SU-DHL-6 (cell line): Measurements from ENCODE around the gene MUC15.
"Not testable (repeated sequence)": the region's sequence is repeated elsewhere in the genome, so short reads cannot be mapped to it uniquely, and the experiment has no call there.

Source experiments
- H2AFZ ChIP-seq: fragments of 200-600 bp; sonication (generic); 2 replicates; pipeline ENCODE4 v1.6.1; 2014; ENCODE audit warnings: low read depth, mild to moderate bottlenecking, moderate library complexity, mixed read lengths, antibody characterized with exemption, low read length; ENCODE audit not compliant: severe bottlenecking
- H3F3A ChIP-seq: fragments of 200-600 bp; shearing (Covaris generic); 2 replicates; pipeline ENCODE4 v1.6.0; 2016; ENCODE audit warnings: antibody characterized with exemption, mild to moderate bottlenecking; ENCODE audit not compliant: insufficient read depth
- H3K27ac ChIP-seq: fragments of 200-600 bp; sonication (generic); 2 replicates; pipeline ENCODE4 v1.5.1; 2016; ENCODE audit warnings: low read depth, mild to moderate bottlenecking, low read length, moderate library complexity, mixed read lengths
- H3K27me3 ChIP-seq: fragments of 200-600 bp; sonication (generic), shearing (Covaris generic); 2 replicates; pipeline ENCODE4 v1.6.0; 2014; ENCODE audit warnings: mild to moderate bottlenecking, low read length
- H3K36me3 ChIP-seq: fragments of 200-600 bp; sonication (generic); 2 replicates; pipeline ENCODE4 v1.6.1; 2014; ENCODE audit warnings: mild to moderate bottlenecking, low read length, mixed read lengths
- H3K4me2 ChIP-seq: fragments of 300-600, 200-600 bp; shearing (Covaris generic), sonication (generic); 2 replicates; pipeline ENCODE4 v1.6.0; 2014; ENCODE audit warnings: low read length, low read depth, mild to moderate bottlenecking; ENCODE audit not compliant: poor library complexity, severe bottlenecking
- H3K4me3 ChIP-seq: fragments of 200-600 bp; sonication (generic); 2 replicates; pipeline ENCODE4 v1.5.1; 2014; ENCODE audit warnings: antibody characterized with exemption, low read length, mild to moderate bottlenecking, mixed read lengths; ENCODE audit not compliant: insufficient read depth, poor library complexity, severe bottlenecking
- H3K79me2 ChIP-seq: fragments of 200-600 bp; sonication (generic); 2 replicates; pipeline ENCODE4 v1.6.1; 2014; ENCODE audit warnings: mild to moderate bottlenecking, low read length, moderate library complexity; ENCODE audit not compliant: insufficient read depth
- H3K9ac ChIP-seq: fragments of 200-600 bp; sonication (generic); 2 replicates; pipeline ENCODE4 v1.7.0; 2014; ENCODE audit warnings: mild to moderate bottlenecking, low read length
- H3K9me2 ChIP-seq: fragments of 200-600 bp; sonication (generic); replicated peaks from 2 replicates; pipeline ENCODE4 v1.6.1; 2014; ENCODE audit warnings: low read length; ENCODE audit not compliant: insufficient read depth
- H3K9me3 ChIP-seq: fragments of 200-600 bp; sonication (generic); 2 replicates; pipeline ENCODE4 v1.6.1; 2014; ENCODE audit warnings: low read length, mixed read lengths; ENCODE audit not compliant: insufficient read depth
- H4K20me1 ChIP-seq: fragments of 200-600 bp; sonication (generic); 2 replicates; pipeline ENCODE4 v1.6.1; 2014; ENCODE audit warnings: low read depth, mild to moderate bottlenecking, antibody characterized with exemption, low read length, moderate library complexity, mixed read lengths
- CTCF ChIP-seq: fragments of 200-600 bp; sonication (generic); IDR thresholded peaks from one replicate; pipeline ENCODE4 v1.5.1; 2017; ENCODE audit warnings: antibody characterized with exemption, mild to moderate bottlenecking, low read length, moderate library complexity; ENCODE audit not compliant: insufficient read depth, poor library complexity, severe bottlenecking
- EZH2phosphoT487 ChIP-seq: fragments of 200-600 bp; sonication (generic), shearing (Covaris generic); conservative IDR thresholded peaks from 2 replicates; pipeline ENCODE4 v1.6.1; 2018; ENCODE audit warnings: mild to moderate bottlenecking, antibody characterized with exemption, low read length, moderate library complexity, mixed read lengths

MUC15 gene

GRCh38 chr11:26597899-26598298 lies 25.8 kb upstream of the MUC15 start:
- Histone ChIP-seq H3K36me3 (no peaks in the 10 kb centered on the region), H2AFZ (no peak overlapping the region), H3K27me3 (no peaks in the 10 kb centered on the region), H3K9ac (no peak overlapping the region), H3K27ac (no peak overlapping the region), H3K79me2 (no peaks in the 10 kb centered on the region), H3K4me2 (no peak overlapping the region), H3K9me3 (no peaks in the 10 kb centered on the region), H4K20me1 (no peaks in the 10 kb centered on the region), H3K9me2 (no peaks in the 10 kb centered on the region), H3F3A (no peaks in the 10 kb centered on the region), H3K4me3 (no peak overlapping the region)
- TF ChIP-seq EZH2phosphoT487 = no peak
- no peak for TF ChIP-seq CTCF

GRCh38 chr11:26597049-26597689 lies 25.1 kb upstream of the MUC15 start:
- H3K4me2 ChIP-seq, H3F3A ChIP-seq: not testable (repeated sequence)

GRCh38 chr11:26595207-26595865 lies 23.3 kb upstream of the MUC15 start:
- not testable (repeated sequence) for H3K4me2 ChIP-seq, H4K20me1 ChIP-seq, H3K4me3 ChIP-seq, H3K27ac ChIP-seq, H3F3A ChIP-seq, H3K79me2 ChIP-seq, H2AFZ ChIP-seq, H3K9me3 ChIP-seq, H3K9me2 ChIP-seq, H3K9ac ChIP-seq, H3K36me3 ChIP-seq, H3K27me3 ChIP-seq

More at GRCh38 chr11:26597049-26597689, 25.1 kb upstream of the MUC15 start:
- H3K4me3 ChIP-seq, H2AFZ ChIP-seq, H3K27me3 ChIP-seq, H3K36me3 ChIP-seq, H3K79me2 ChIP-seq, H3K9me3 ChIP-seq, H3K9me2 ChIP-seq, H4K20me1 ChIP-seq, H3K27ac ChIP-seq, H3K9ac ChIP-seq: not testable (repeated sequence)

GRCh38 chr11:26593691-26594090 lies 21.6 kb upstream of the MUC15 start:
- Histone ChIP-seq H3K4me3 (no peak overlapping the region), H3K9me3 (no peaks in the 10 kb centered on the region), H3K9ac (no peak overlapping the region), H4K20me1 (no peaks in the 10 kb centered on the region), H2AFZ (no peak overlapping the region), H3K9me2 (no peaks in the 10 kb centered on the region), H3K27me3 (no peaks in the 10 kb centered on the region), H3K27ac (no peak overlapping the region), H3K36me3 (no peaks in the 10 kb centered on the region), H3F3A (no peaks in the 10 kb centered on the region), H3K79me2 (no peaks in the 10 kb centered on the region), H3K4me2 (no peak overlapping the region)
- TF ChIP-seq EZH2phosphoT487 (no peak), CTCF (no peak)
